Measurements from ENCODE around the gene ZNF280A. TPM values are rescaled to one million over a fixed set of nuclear protein-coding genes. Genes with fewer than 3 reads are reported as not detected.
A peak's percentile ranks its signal among the peaks of the same experiment; 100 is the strongest.

Gene ZNF280A
- total RNA-seq, 1 experiment from 2014 or later: 2.7 TPM

- CTCF ChIA-PET: interaction anchor here (0.7 to 1.9 kb wide), 14 partner anchors 17 to 419 kb away, joined by 3 to 8 read pairs (median 4); partner anchors contain the start of gene ZNF280A
- H3K27me3 ChIP-seq (replicated peaks; ENCODE audit: control insufficient read depth, insufficient read depth, low read length): no peaks in the 10 kb centered on the region
- TF ChIP-seq, protein P1, sequence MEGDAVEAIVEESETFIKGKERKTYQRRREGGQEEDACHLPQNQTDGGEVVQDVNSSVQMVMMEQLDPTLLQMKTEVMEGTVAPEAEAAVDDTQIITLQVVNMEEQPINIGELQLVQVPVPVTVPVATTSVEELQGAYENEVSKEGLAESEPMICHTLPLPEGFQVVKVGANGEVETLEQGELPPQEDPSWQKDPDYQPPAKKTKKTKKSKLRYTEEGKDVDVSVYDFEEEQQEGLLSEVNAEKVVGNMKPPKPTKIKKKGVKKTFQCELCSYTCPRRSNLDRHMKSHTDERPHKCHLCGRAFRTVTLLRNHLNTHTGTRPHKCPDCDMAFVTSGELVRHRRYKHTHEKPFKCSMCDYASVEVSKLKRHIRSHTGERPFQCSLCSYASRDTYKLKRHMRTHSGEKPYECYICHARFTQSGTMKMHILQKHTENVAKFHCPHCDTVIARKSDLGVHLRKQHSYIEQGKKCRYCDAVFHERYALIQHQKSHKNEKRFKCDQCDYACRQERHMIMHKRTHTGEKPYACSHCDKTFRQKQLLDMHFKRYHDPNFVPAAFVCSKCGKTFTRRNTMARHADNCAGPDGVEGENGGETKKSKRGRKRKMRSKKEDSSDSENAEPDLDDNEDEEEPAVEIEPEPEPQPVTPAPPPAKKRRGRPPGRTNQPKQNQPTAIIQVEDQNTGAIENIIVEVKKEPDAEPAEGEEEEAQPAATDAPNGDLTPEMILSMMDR (IDR thresholded peaks at IDR 0.05; ENCODE audit: insufficient read depth in 1 of 2, low read depth in 1 of 2, low read length in 1 of 2, severe bottlenecking in 1 of 2, unreplicated experiment in 1 of 2): no peak
- Mint-ChIP-seq H3K27ac (ENCODE audit: unreplicated experiment) (no peak overlapping the region), H3K36me3 (ENCODE audit: insufficient read depth, unreplicated experiment) (no peaks in the 10 kb centered on the region), H3K4me3 (ENCODE audit: unreplicated experiment) (no peak overlapping the region), H3K9me3 (ENCODE audit: unreplicated experiment) (peaks cover 11% of the 10 kb centered on the region), H3K27me3 (ENCODE audit: insufficient read depth, unreplicated experiment) (peaks cover 2% of the 10 kb centered on the region), H3K4me1 (ENCODE audit: low read depth, unreplicated experiment) (peaks cover 7% of the 10 kb centered on the region)
- H3K36me3 ChIP-seq (ENCODE audit: control insufficient read depth, insufficient read depth, low read length): no peaks in the 10 kb centered on the region
- no peak for DNase-seq
- H3K9me3 ChIP-seq: peaks cover 26% of the 10 kb centered on the region; the same call in 1 of the 2 replicates
- no peak overlapping the region for H3K4me3 ChIP-seq (ENCODE audit: low read depth, low read length)
- no TSS peak for BruUV-seq (replicated peaks)
- H3K4me1 ChIP-seq: no peaks in the 10 kb centered on the region
- POLR2A ChIA-PET: no interaction called here
- intact Hi-C loops (cut with micrococcal nuclease; ENCODE audit: unreplicated experiment): loop anchor here (5.0 to 10.0 kb wide), 2 partner anchors 88 to 260 kb away; no protein-coding TSS in a partner anchor
These were observed 55.5 kb downstream of the ZNF280A start for GRCh38 chr22:22464541-22465054.

- Histone ChIP-seq H3K27me3 (replicated peaks; ENCODE audit: control insufficient read depth, insufficient read depth, low read length) (no peaks in the 10 kb centered on the region), H3K4me3 (ENCODE audit: low read depth, low read length) (no peak overlapping the region), H3K36me3 (ENCODE audit: control insufficient read depth, insufficient read depth, low read length) (no peaks in the 10 kb centered on the region), H3K4me1 (no peaks in the 10 kb centered on the region), H3K9me3 (peaks cover 27% of the 10 kb centered on the region; the same call in 1 of the 2 replicates)
- CTCF ChIA-PET: interaction anchor here (0.7 to 1.9 kb wide), 14 partner anchors 17 to 420 kb away, joined by 3 to 8 read pairs (median 4); partner anchors contain the start of gene ZNF280A
- TF ChIP-seq, protein P1 (IDR thresholded peaks at IDR 0.05; ENCODE audit: insufficient read depth in 1 of 2, low read depth in 1 of 2, low read length in 1 of 2, severe bottlenecking in 1 of 2, unreplicated experiment in 1 of 2): peak; percentile 68 to 76
- POLR2A ChIA-PET: no interaction called here
- peaks cover 11% of the 10 kb centered on the region for H3K9me3 Mint-ChIP-seq (ENCODE audit: unreplicated experiment)
- no peak overlapping the region for H3K27ac Mint-ChIP-seq (ENCODE audit: unreplicated experiment)
- intact Hi-C loops (cut with micrococcal nuclease; ENCODE audit: unreplicated experiment): loop anchor here (5.0 to 10.0 kb wide), 2 partner anchors 88 to 261 kb away; no protein-coding TSS in a partner anchor
- peak; percentile 54 to 74 for DNase-seq
- BruUV-seq (replicated peaks): no TSS peak
- peaks cover 2% of the 10 kb centered on the region for H3K27me3 Mint-ChIP-seq (ENCODE audit: insufficient read depth, unreplicated experiment)
- H3K4me1 Mint-ChIP-seq (ENCODE audit: low read depth, unreplicated experiment): peaks cover 7% of the 10 kb centered on the region
- no peaks in the 10 kb centered on the region for H3K36me3 Mint-ChIP-seq (ENCODE audit: insufficient read depth, unreplicated experiment)
- H3K4me3 Mint-ChIP-seq (ENCODE audit: unreplicated experiment): no peak overlapping the region
These were observed 56.1 kb downstream of the ZNF280A start for GRCh38 chr22:22463855-22464540.

Other genes starting within 250 kb of the ZNF280A start
- 3.9 and 4.0 TPM in 2 replicates for gene ZNF280B, start 11.5 kb downstream of the ZNF280A start, total RNA-seq (2022)
- not detected in 2 replicates for gene PRAME, start 39.0 kb upstream of the ZNF280A start, total RNA-seq (2022)
- gene GGTLC2, start 124.3 kb upstream of the ZNF280A start, total RNA-seq (2022): 0.34 TPM in 1 of 2 replicates, not detected in the other